Inflammatory macrophage treated with lipopolysaccharide for 4 hours (primary cell): Measurements from ENCODE around the gene TBC1D3B.
"Not testable (repeated sequence)": the region's sequence is repeated elsewhere in the genome, so short reads cannot be mapped to it uniquely, and the experiment has no call there.

ENCODE experiments used
- DNase-seq: peaks from one replicate; pipeline ENCODE4 v3.0.0-alpha.2; 2020

TBC1D3B gene

DNA sequence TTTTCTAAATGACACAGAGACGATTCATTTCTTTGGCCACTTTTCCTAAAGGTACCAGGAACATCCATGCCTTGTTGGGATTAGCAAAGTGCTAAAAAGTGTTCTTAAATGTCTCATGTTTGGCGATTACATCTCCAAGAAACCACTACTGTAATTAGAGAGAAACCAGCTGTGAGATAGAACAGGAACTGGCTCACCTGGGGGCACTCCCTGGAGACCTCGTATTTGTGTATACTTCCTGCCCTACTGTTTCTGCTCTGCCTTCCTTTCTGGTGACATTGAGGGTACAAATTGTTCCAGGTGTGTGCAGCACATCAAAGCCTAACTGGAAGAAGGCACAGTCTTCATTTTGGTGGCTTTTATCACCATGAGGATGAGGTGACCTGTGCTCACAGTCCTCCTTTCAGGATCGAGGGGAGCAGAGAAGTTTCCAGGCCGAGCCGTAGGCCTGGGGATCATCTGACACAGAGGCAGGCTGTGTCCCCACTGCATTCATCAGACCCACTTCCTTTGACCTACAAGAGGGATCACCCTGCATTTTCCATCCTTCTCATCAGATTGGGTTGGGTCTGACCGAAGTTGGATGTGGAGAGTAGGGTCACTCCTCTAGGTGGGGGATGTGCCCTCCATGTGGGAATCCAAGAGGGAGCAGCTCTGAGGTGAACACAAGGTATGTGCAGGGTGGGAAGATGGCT is 49.1 kb downstream of the TBC1D3B start:
- DNase-seq: no peak

DNA sequence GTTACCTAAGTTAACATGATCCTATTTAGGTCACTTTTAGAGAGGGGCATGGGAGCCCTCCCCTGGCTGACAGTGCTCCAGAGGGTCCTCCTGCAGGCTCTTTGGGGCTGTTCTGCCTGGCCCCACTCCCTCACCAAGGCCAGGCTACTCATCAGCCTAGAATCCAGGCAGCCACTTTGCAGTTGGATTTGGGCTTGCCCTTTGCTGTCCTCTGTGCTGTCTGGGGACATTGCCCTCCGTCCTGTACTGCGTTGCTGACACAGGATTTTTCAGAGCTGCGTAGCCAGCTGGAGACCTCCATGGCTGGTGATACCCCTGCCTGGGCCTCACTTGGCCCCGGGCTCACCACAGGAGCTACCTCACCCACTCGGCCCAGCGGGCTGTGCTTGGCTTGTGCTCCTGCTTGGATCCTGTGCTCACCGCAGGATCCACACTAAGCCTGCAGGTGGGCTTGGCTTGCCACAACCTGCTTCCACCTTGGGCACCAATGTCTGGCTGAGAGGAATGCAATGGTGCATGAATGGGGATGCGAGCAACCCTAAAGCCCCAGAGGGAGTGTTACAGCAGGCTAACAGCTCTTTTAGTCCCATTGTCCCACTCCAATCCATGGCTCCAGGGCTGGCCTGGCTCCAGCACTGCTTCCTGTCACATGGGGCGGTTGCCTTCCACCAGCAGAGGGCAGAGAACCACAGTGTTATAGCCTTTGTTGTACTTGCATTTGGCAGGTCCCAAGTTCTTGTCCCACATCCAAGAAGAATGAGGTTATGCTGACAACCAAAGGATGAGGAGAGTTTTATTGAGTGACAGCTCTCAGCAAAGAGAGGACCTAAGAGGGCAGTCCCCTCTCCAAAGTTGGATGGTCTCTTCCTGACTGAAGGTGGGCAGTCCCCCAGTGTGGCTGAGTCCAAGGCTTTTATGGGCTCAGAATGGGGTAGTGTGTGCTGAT is 51.3 kb downstream of the TBC1D3B start:
- no peak for DNase-seq

DNA sequence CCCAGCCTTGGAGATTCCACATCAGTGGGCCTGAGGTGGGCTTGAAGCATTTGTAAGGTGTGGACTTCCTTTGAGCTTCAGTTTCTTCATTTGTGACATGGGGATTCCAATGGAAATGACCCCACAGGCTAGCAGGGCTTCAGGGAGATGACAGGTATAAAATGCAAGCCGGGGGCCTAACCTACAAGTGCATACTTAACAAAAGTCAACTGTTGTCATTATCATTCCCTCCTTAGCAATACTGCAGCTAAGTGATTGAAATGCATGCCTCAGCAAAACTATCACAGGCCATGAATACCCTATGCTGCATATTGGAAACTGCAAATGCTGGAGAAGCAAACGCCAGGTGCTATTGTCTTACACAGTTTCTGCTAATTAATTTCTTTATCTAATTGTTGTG is 53.0 kb downstream of the TBC1D3B start:
- DNase-seq: no peak

DNA sequence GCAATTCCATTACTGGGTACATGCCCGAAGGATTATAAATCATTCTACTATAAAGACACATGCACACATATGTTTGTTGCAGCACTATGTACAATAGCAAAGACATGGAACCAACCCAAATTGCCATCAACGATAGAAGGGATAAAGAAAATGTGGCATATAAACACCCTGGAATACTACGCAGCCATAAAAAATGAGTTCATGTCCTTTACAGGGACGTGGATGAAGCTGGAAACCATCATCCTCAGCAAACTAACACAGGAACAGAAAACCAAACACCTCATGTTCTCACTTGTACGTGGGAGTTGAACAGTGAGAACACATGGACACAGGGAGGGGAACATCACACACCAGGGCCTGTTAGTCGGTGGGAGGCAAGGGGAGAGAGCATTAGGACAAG is 55.3 kb downstream of the TBC1D3B start:
- DNase-seq: not testable (repeated sequence)

DNA sequence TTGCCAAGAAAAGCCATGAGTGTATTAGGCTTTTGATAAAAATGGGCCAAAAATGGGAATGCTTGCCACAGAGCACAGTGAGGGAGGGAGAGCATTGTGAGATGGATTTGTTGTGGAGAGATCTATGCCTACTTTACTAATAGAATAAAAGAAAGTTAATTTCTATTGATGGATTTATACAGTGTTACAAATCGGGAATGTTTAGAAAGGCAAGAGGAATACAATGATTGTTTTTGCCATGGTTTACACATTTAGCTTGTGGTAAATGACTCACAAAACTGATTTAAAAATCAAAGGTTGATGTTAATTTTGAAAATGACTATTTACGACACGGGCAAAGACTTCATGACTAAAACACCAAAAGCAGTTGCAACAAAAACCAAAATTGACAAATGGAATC is 56.2 kb downstream of the TBC1D3B start:
- no peak for DNase-seq

DNA sequence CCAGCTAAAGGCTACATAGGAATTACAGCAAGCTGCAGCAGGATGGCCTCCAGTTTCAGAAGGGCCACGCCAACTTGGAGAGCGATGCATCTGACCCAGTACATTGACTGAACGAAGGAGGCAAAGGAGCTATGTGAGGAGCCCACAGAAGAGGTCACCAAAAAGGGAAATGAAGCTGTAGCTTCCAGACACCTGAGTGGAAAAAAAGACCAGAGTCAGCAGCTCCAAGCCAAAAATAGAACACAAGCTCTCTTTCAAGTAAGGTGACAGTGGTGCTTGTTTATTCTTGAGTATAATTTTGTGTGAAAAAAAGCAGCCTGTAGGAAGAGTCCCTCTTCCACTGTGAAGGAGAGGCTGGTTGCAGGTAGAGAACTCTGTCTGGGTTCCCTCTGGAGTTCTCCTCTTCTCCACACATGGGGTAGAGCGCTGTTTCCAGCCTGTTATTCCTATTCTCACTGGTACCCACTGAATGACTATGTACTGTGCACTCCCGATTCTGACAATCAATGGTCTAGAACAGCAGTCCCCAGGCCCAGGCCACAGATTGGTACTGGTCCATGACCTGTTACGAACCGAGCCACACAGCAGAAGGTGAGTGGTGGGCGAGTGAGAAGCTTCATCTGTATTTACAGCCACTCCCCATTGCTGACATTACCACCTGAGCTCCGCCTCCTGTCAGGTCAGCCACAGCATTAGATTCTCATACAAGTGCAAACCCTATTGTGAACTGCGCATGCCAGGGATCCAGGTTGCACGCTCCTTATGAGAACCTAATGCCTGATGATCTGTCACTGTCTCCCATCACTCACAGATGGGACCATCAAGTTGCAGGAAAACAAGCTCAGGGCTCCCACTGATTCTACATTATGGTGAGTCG is 57.7 kb downstream of the TBC1D3B start:
- DNase-seq: no peak

DNA sequence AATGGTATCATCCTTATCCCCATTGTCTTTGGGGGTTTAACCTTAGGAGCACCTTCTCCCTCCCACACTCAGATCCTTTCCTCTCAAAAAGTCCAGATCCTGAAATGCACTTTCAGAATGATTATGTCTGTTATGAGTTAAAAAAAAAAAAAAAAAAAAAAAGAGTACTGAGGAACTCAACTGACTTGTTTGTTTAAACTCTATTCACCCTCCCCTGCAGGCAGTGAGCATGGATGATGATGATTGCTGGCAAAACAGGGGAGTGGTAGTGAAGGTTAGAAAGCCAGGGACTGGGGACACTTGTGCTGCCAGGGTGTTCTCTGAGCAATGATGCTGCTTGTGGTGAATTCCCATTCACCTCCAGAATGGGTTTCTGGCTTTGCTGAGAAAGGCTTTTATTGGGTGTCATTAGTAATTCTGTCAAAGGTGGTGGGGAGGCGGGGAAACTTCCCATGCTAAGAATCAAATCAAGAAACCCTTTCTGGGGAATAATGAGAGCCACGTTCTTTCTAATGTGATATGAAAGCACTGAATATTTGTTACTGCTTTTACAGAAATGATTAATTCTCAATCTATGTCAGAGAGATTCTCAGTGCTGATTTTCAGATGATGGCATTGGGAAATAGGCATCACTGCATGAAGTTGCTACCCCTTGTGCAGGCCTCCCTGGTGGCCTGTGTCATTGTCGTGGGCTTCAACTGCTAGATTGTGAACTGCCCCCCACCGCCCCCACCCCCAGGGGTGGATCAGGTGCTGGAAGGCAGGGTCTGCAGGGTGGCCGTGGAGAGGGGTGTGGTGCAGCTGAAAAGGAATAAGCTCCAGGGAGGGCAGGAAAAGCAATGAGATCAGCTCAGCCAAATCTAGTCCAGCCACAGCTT is 58.7 kb downstream of the TBC1D3B start:
- DNase-seq: peak; percentile 71
